H1 (cell line): ENCODE results near the gene AKAP9. TPM values are rescaled to one million over a fixed set of nuclear protein-coding genes. Genes with fewer than 3 reads are reported as not detected.

Experiments used
- CTCF ChIA-PET: fragments of 300-600 bp; sonication (Branson Sonifier 250); formaldehyde crosslinking; loops from one replicate; lab custom pipeline; 2021; ENCODE audit not compliant: partially characterized antibody; lab: Charles Lee
- POLR2A ChIA-PET: fragments of 300-600 bp; sonication (Branson Sonifier 250); formaldehyde crosslinking; loops from one replicate; lab custom pipeline; 2021; ENCODE audit warnings: inconsistent platforms; ENCODE audit not compliant: partially characterized antibody; lab: Charles Lee
- DNase-seq, 2 experiments: peaks; one replicate each; pipeline versions ENCODE4 v3.0.0 to v3.0.0-alpha.2; 2010 to 2022; ENCODE audit warnings: low spot score in 2 of 2, low read depth in 1 of 2, mixed read lengths in 1 of 2
- FAIRE-seq: peaks from 2 replicates; lab custom pipeline; 2011; peaks lifted over from hg19 to GRCh38; lab: Jason Lieb, UNC
- H2AFZ ChIP-seq: 2 replicates; pipeline ENCODE4 v1.8.1; 2012; ENCODE audit warnings: low read length, inconsistent platforms
- H2AK5ac ChIP-seq: 2 replicates; pipeline ENCODE4 v1.6.1; 2013; ENCODE audit warnings: low read depth, low read length
- H2BK120ac ChIP-seq: replicated peaks from 2 replicates; pipeline ENCODE3; 2013; ENCODE audit warnings: low read depth, low read length, inconsistent platforms
- H2BK12ac ChIP-seq: 2 replicates; pipeline ENCODE4 v1.6.1; 2013; ENCODE audit warnings: low read depth, low read length
- H2BK15ac ChIP-seq: 2 replicates; pipeline ENCODE4 v1.6.1; 2013; ENCODE audit warnings: low read length
- H2BK20ac ChIP-seq: 2 replicates; pipeline ENCODE4 v1.6.1; 2013; ENCODE audit warnings: low read length
- H2BK5ac ChIP-seq: 2 replicates; pipeline ENCODE4 v1.6.1; 2013; ENCODE audit warnings: low read depth, low read length
- H3K14ac ChIP-seq: 2 replicates; pipeline ENCODE4 v1.6.1; 2013; ENCODE audit warnings: inconsistent platforms; ENCODE audit not compliant: insufficient read length
- H3K18ac ChIP-seq: 2 replicates; pipeline ENCODE4 v1.6.1; 2013; ENCODE audit warnings: low read length; ENCODE audit errors: extremely low read depth
- H3K23ac ChIP-seq: 2 replicates; pipeline ENCODE4 v1.6.1; 2013; ENCODE audit warnings: inconsistent platforms; ENCODE audit not compliant: insufficient read length
- H3K23me2 ChIP-seq: 2 replicates; pipeline ENCODE4 v1.6.1; 2013; ENCODE audit warnings: low read depth, low read length
- H3K27ac ChIP-seq: 2 replicates; pipeline ENCODE4 v1.6.1; 2011; ENCODE audit warnings: low read depth, low read length, inconsistent platforms
- H3K27me3 ChIP-seq, 4 experiments: replicated peaks in 1 of 4; 1 replicate in 1 of 4; 2 replicates in 3 of 4; pipeline versions ENCODE4 v1.6.1 to v1.8.1; 2011 to 2013; ENCODE audit warnings: low read length in 3 of 4, mild to moderate bottlenecking in 3 of 4, inconsistent platforms in 2 of 4, mixed read lengths in 2 of 4, moderate library complexity in 1 of 4; ENCODE audit not compliant: control insufficient read depth in 3 of 4, insufficient read depth in 3 of 4; ENCODE audit errors: extremely low read depth in 1 of 4
- H3K36me3 ChIP-seq, 4 experiments: 2 replicates each; pipeline versions ENCODE4 v1.6.1 to v1.8.1; 2011 to 2013; ENCODE audit warnings: mild to moderate bottlenecking in 4 of 4, low read length in 3 of 4, moderate library complexity in 2 of 4, control low read depth in 1 of 4, inconsistent platforms in 1 of 4; ENCODE audit not compliant: insufficient read depth in 4 of 4, control insufficient read depth in 2 of 4
- H3K4ac ChIP-seq: replicated peaks from 2 replicates; pipeline ENCODE3; 2013; ENCODE audit warnings: low read length, low read depth, mixed read lengths, inconsistent platforms; ENCODE audit not compliant: insufficient read length
- H3K4me1 ChIP-seq, 4 experiments: replicated peaks in 1 of 4; 1 replicate in 1 of 4; 2 replicates in 3 of 4; pipeline versions ENCODE4 v1.6.1 to v1.8.1; 2011 to 2013; ENCODE audit warnings: low read length in 3 of 4, inconsistent platforms in 2 of 4, mixed read lengths in 1 of 4; ENCODE audit not compliant: insufficient read depth in 4 of 4, control insufficient read depth in 3 of 4
- H3K4me2 ChIP-seq, 2 experiments: 2 replicates each; pipeline versions ENCODE4 v1.6.1 to v1.8.1; 2011 to 2013; ENCODE audit warnings: low read depth in 2 of 2, low read length in 2 of 2, control low read depth in 1 of 2, inconsistent platforms in 1 of 2, mild to moderate bottlenecking in 1 of 2; ENCODE audit not compliant: insufficient read depth in 1 of 2
- H3K4me3 ChIP-seq, 4 experiments: fragments of 200-600, 300-600 bp in 1 of 4; sonication (generic), shearing (Covaris generic), sonication (Bioruptor Twin) in 1 of 4; 2 replicates each; pipeline versions ENCODE4 v1.5.1 to v1.8.1; 2011 to 2016; ENCODE audit warnings: low read length in 4 of 4, low read depth in 3 of 4, control low read depth in 2 of 4, inconsistent platforms in 2 of 4, mild to moderate bottlenecking in 2 of 4, mixed read lengths in 1 of 4, moderate library complexity in 1 of 4; ENCODE audit not compliant: insufficient read depth in 2 of 4; ENCODE audit errors: extremely low read depth in 1 of 4
- H3K56ac ChIP-seq: replicated peaks from 2 replicates; pipeline ENCODE3; 2013; ENCODE audit warnings: low read depth, mild to moderate bottlenecking, mixed read lengths, low read length, inconsistent platforms; ENCODE audit not compliant: insufficient read length
- H3K79me1 ChIP-seq: 2 replicates; pipeline ENCODE4 v1.6.1; 2013; ENCODE audit warnings: low read depth, low read length, control low read depth
- H3K79me2 ChIP-seq, 2 experiments: 2 replicates each; pipeline versions ENCODE4 v1.6.1 to v1.8.1; 2012 to 2013; ENCODE audit warnings: low read length in 2 of 2, mild to moderate bottlenecking in 2 of 2, inconsistent platforms in 1 of 2; ENCODE audit not compliant: insufficient read depth in 2 of 2, control insufficient read depth in 1 of 2
- H3K9ac ChIP-seq, 4 experiments: replicated peaks in 1 of 4; 1 replicate in 1 of 4; 2 replicates in 3 of 4; pipeline versions ENCODE4 v1.6.1 to v1.8.1; 2011 to 2013; ENCODE audit warnings: low read depth in 3 of 4, low read length in 3 of 4, control low read depth in 2 of 4, mild to moderate bottlenecking in 2 of 4, moderate library complexity in 2 of 4, inconsistent platforms in 1 of 4; ENCODE audit errors: extremely low read depth in 1 of 4
- H3K9me3 ChIP-seq, 2 experiments: 2 replicates each; pipeline versions ENCODE4 v1.6.1 to v1.8.1; 2012 to 2013; ENCODE audit warnings: mild to moderate bottlenecking in 2 of 2, moderate library complexity in 2 of 2, control low read depth in 1 of 2, inconsistent platforms in 1 of 2, low read depth in 1 of 2, low read length in 1 of 2, mixed read lengths in 1 of 2; ENCODE audit not compliant: insufficient read depth in 2 of 2
- H4K20me1 ChIP-seq, 2 experiments: replicated peaks in 1 of 2; 2 replicates each; pipeline versions ENCODE3 to v1.8.1; 2011 to 2013; ENCODE audit warnings: inconsistent platforms in 2 of 2, low read length in 2 of 2, mild to moderate bottlenecking in 1 of 2; ENCODE audit not compliant: insufficient read depth in 2 of 2, control insufficient read depth in 1 of 2
- H4K5ac ChIP-seq: 2 replicates; pipeline ENCODE4 v1.6.1; 2013; ENCODE audit warnings: low read length, low read depth, mixed read lengths, inconsistent platforms; ENCODE audit not compliant: insufficient read length
- H4K8ac ChIP-seq: 2 replicates; pipeline ENCODE4 v1.8.0; 2013; ENCODE audit warnings: mild to moderate bottlenecking, moderate library complexity, low read length, inconsistent platforms; ENCODE audit not compliant: insufficient read depth; ENCODE audit errors: extremely low read depth
- H4K91ac ChIP-seq: replicated peaks from 2 replicates; pipeline ENCODE3; 2013; ENCODE audit warnings: low read length, mixed read lengths, inconsistent platforms; ENCODE audit not compliant: insufficient read length
- BACH1 ChIP-seq: IDR thresholded peaks from 2 replicates; pipeline ENCODE4 v1.6.1; 2012; ENCODE audit warnings: low read length, improper control_type of control experiment
- CEBPB ChIP-seq: IDR thresholded peaks from 2 replicates; pipeline ENCODE4 v1.6.1; 2012; ENCODE audit warnings: low read depth, low read length
- EGR1 ChIP-seq: IDR thresholded peaks from 2 replicates; pipeline ENCODE4 v1.6.1; 2011; ENCODE audit warnings: low read depth, low read length, borderline replicate concordance
- FOSL1 ChIP-seq: IDR thresholded peaks from 2 replicates; pipeline ENCODE4 v1.6.1; 2011; ENCODE audit warnings: mild to moderate bottlenecking, low read depth, low read length, moderate library complexity; ENCODE audit not compliant: insufficient read depth
- HDAC2 ChIP-seq, 2 experiments: fragments of 300-600 bp in 1 of 2; sonication (generic) in 1 of 2; IDR thresholded peaks; 2 replicates each; pipeline ENCODE4 v1.6.1; 2011 to 2012; ENCODE audit warnings: low read depth in 2 of 2, low read length in 2 of 2, mild to moderate bottlenecking in 2 of 2, moderate library complexity in 2 of 2, borderline replicate concordance in 1 of 2, inconsistent platforms in 1 of 2
- KDM5A ChIP-seq: fragments of 200-600 bp; IDR thresholded peaks from 2 replicates; pipeline ENCODE4 v1.7.1; 2012; ENCODE audit warnings: mild to moderate bottlenecking, low read length, inconsistent platforms, mixed read lengths
- MAFK ChIP-seq: IDR thresholded peaks from 2 replicates; pipeline ENCODE4 v1.6.1; 2012; ENCODE audit warnings: low read depth, mild to moderate bottlenecking, improper control_type of control experiment, low read length
- POLR2AphosphoS5 ChIP-seq: IDR thresholded peaks from 2 replicates; pipeline ENCODE4 v1.6.1; 2011; ENCODE audit warnings: low read depth, low read length
- POU5F1 ChIP-seq: IDR thresholded peaks from 2 replicates; pipeline ENCODE4 v1.6.1; 2011; ENCODE audit warnings: low read depth, mild to moderate bottlenecking, low read length, moderate library complexity
- RXRA ChIP-seq: IDR thresholded peaks from 2 replicates; pipeline ENCODE4 v1.6.1; 2011; ENCODE audit warnings: low read depth, mild to moderate bottlenecking, low read length, moderate library complexity; ENCODE audit not compliant: insufficient read depth
- SIRT6 ChIP-seq: IDR thresholded peaks from one replicate; pipeline ENCODE4 v1.7.1; 2012; ENCODE audit warnings: low read length, inconsistent platforms
- TEAD4 ChIP-seq: IDR thresholded peaks from 2 replicates; pipeline ENCODE4 v1.6.1; 2012; ENCODE audit warnings: low read depth, low read length, inconsistent platforms, mixed read lengths
- WGBS, 2 experiments: shearing (Covaris generic) in 1 of 2; methylation state at CpG; one replicate each; pipeline versions ENCODE4 v1.1.6 to v1.1.7; 2013 to 2015; ENCODE audit warnings: low lambda C conversion rate in 2 of 2, mixed read lengths in 2 of 2, inconsistent platforms in 1 of 2, low coverage in 1 of 2, missing lambda C conversion rate in 1 of 2; ENCODE audit not compliant: insufficient replicate concordance in 2 of 2, insufficient coverage in 1 of 2, insufficient read length in 1 of 2; ENCODE audit errors: extremely low coverage in 1 of 2, missing lambda C conversion rate in 1 of 2; 5-methylcytosine and 5-hydroxymethylcytosine counted together
- polyA plus RNA-seq, 7 experiments: library from polyadenylated mRNA; depleted of rRNA in 3 of 7; stranded (reverse) in 5 of 7; unstranded in 2 of 7; fragments of >200 nt in 5 of 7; fragments of 200-250 nt in 2 of 7; gene quantifications; 1 replicate in 5 of 7; 2 replicates in 1 of 7; 4 replicates in 1 of 7; pipeline versions ENCODE4 v1.2.1 to v1.2.3, GENCODE V29; 2011 to 2013; ENCODE audit warnings: missing spikeins in 2 of 7, mixed read lengths in 2 of 7
- total RNA-seq: library from RNA; stranded (reverse); fragmentation: NEBNext Ultra II Directional; extraction: Animal tissue kit (Norgen Biotek cat#: 25700); gene quantifications from 2 replicates; pipeline ENCODE4 v1.2.1, GENCODE V29; 2021
- TF ChIP-seq, protein P1 (sequence below), 3 experiments: IDR thresholded peaks; 1 replicate in 2 of 3; 2 replicates in 1 of 3; pipeline versions ENCODE4 v1.5.1 to v1.6.1; 2011; ENCODE audit warnings: low read length in 3 of 3, mild to moderate bottlenecking in 3 of 3, inconsistent platforms in 2 of 3, low read depth in 1 of 3, moderate library complexity in 1 of 3; ENCODE audit not compliant: insufficient read depth in 1 of 3; ENCODE audit errors: control extremely low read depth in 1 of 3

Gene AKAP9
- total and polyA plus RNA-seq, 2 of the 8 experiments (the other 6 are each of a cell fraction or from before 2014, with no cell fraction given), result 6.2 to 26.3 TPM

DNA sequence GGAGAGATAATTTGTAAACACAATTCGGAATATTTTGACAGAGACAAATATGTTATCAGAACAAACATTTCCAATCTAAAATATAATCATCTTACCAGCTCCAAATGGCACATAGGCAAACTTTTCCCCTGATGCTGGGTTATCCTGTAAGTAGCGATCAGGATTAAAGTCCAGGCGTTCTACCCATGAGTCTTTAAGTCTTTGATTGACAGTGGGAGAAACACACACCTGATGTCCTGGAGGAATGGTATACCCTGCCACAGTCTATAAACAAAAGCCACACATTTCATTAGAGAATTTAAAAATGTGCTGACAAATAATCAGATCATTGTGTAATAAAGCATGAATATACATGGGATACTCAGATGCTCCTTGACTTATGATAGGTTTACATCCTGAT, 176.3 kb downstream of the AKAP9 start:
- H3K4me3 ChIP-seq, result no peak overlapping the region
- DNase-seq (no peak), FAIRE-seq (no peak)
- H3K4ac ChIP-seq, result no peak overlapping the region
- ChIA-PET POLR2A (no interaction called here), CTCF (no interaction called here)
- H3K36me3 ChIP-seq, result peaks cover 0 to 46% (median 11%) of the 10 kb centered on the region in 4 experiments; a peak in 5 of 8 replicates
- TF ChIP-seq, protein P1, sequence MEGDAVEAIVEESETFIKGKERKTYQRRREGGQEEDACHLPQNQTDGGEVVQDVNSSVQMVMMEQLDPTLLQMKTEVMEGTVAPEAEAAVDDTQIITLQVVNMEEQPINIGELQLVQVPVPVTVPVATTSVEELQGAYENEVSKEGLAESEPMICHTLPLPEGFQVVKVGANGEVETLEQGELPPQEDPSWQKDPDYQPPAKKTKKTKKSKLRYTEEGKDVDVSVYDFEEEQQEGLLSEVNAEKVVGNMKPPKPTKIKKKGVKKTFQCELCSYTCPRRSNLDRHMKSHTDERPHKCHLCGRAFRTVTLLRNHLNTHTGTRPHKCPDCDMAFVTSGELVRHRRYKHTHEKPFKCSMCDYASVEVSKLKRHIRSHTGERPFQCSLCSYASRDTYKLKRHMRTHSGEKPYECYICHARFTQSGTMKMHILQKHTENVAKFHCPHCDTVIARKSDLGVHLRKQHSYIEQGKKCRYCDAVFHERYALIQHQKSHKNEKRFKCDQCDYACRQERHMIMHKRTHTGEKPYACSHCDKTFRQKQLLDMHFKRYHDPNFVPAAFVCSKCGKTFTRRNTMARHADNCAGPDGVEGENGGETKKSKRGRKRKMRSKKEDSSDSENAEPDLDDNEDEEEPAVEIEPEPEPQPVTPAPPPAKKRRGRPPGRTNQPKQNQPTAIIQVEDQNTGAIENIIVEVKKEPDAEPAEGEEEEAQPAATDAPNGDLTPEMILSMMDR (IDR thresholded peaks at IDR 0.05; ENCODE audit: control extremely low read depth in 1 of 3, insufficient read depth in 1 of 3, low read depth in 1 of 3, low read length in 3 of 3), result no peak
- no peak for TF ChIP-seq KDM5A
- no peak for TF ChIP-seq POU5F1
- TF ChIP-seq RXRA, result no peak
- TF ChIP-seq SIRT6, result no peak
- TF ChIP-seq HDAC2 (IDR thresholded peaks at IDR 0.05; ENCODE audit: borderline replicate concordance in 1 of 2, low read depth in 2 of 2, low read length in 2 of 2), result no peak
- no peak for TF ChIP-seq FOSL1
- no peak for TF ChIP-seq TEAD4
- TF ChIP-seq POLR2AphosphoS5, result no peak
- TF ChIP-seq CEBPB, result no peak
- TF ChIP-seq MAFK, result no peak
- no peak for TF ChIP-seq BACH1
- no peak for TF ChIP-seq EGR1
- no peaks in the 10 kb centered on the region for H3K23me2 ChIP-seq
- H3K14ac ChIP-seq, result no peak overlapping the region
- H3K79me1 ChIP-seq, result peaks cover 2% of the 10 kb centered on the region; the same call in 1 of the 2 replicates
- H3K9me3 ChIP-seq, result no peaks in the 10 kb centered on the region
- H2AFZ ChIP-seq, result no peak overlapping the region
- H2BK12ac ChIP-seq, result no peak overlapping the region
- no peak overlapping the region for H4K8ac ChIP-seq
- H3K23ac ChIP-seq, result no peak overlapping the region
- H3K4me2 ChIP-seq, result no peak overlapping the region
- H2AK5ac ChIP-seq, result no peak overlapping the region
- no peak overlapping the region for H2BK15ac ChIP-seq
- no peak overlapping the region for H4K91ac ChIP-seq
- H3K56ac ChIP-seq, result no peak overlapping the region
- no peaks in the 10 kb centered on the region for H3K4me1 ChIP-seq
- H2BK5ac ChIP-seq, result no peak overlapping the region
- peaks cover 3 to 7% of the 10 kb centered on the region in 2 experiments for H4K20me1 ChIP-seq
- no peak overlapping the region for H3K18ac ChIP-seq
- no peak overlapping the region for H2BK120ac ChIP-seq
- no peak overlapping the region for H4K5ac ChIP-seq
- no peaks in the 10 kb centered on the region for H3K27me3 ChIP-seq
- H3K9ac ChIP-seq, result no peak overlapping the region
- no peak overlapping the region for H2BK20ac ChIP-seq
- peaks cover 0 to 37% of the 10 kb centered on the region in 2 experiments; a peak in 2 of 4 replicates for H3K79me2 ChIP-seq
- H3K27ac ChIP-seq, result no peak overlapping the region
- 91% methylated on average over 3 of the region's 3 CpGs; no CpG with 5 or more reads in 1 of the 2 experiments for WGBS, 2 experiments
